ENCODE data around the gene CACNA1C.

- TF ChIP-seq EP300 (IDR thresholded peaks at IDR 0.05) (no peak), CTCF (IDR thresholded peaks at IDR 0.05) (no peak)
Measured at GRCh38 chr12:2698566-2698965, 645.8 kb downstream of the CACNA1C start.

Data from suprapubic skin (tissue), 3 donors.